Endothelial cell of coronary artery (primary cell): ENCODE data around the gene TRIM58. TPM values are rescaled to one million over a fixed set of nuclear protein-coding genes. Genes with fewer than 3 reads are reported as not detected.

ENCODE experiments used
- total RNA-seq: library from RNA; depleted of rRNA; stranded (reverse); fragments of >200 nt; gene quantifications from 2 replicates; pipeline ENCODE4 v1.2.3, GENCODE V29; 2014

TRIM58 gene
- under 0.01 and 0.09 TPM in 2 replicates for total RNA-seq

GRCh38 chr1:247857069-247857984 lies at the start of gene TRIM58:
Gene TRIM58 (plus strand): TSS chr1:247857187. CDS start chr1:247857247, 60 bp downstream.

GRCh38 chr1:247824023-247824422 lies 33.0 kb upstream of the TRIM58 start, which contains the start of gene OR14A16:
Gene OR14A16 (minus strand): TSS chr1:247824119. CDS start chr1:247815729, 8,390 bp downstream.

GRCh38 chr1:247841796-247842195 lies 15.2 kb upstream of the TRIM58 start, which contains the start of gene OR11L1:
Gene OR11L1 (minus strand): TSS chr1:247841896. CDS start chr1:247841896, 0 bp downstream.

GRCh38 chr1:247895163-247895637 lies 38.2 kb downstream of the TRIM58 start, which contains the start of gene OR2W3:
Gene OR2W3 (plus strand): TSS chr1:247895587. CDS start chr1:247895587, 0 bp downstream.

GRCh38 chr1:247919952-247920351 lies 63.0 kb downstream of the TRIM58 start, which contains the start of gene OR2T8:
Gene OR2T8 (plus strand): TSS chr1:247920252. CDS start chr1:247921018, 766 bp downstream.

DNA sequence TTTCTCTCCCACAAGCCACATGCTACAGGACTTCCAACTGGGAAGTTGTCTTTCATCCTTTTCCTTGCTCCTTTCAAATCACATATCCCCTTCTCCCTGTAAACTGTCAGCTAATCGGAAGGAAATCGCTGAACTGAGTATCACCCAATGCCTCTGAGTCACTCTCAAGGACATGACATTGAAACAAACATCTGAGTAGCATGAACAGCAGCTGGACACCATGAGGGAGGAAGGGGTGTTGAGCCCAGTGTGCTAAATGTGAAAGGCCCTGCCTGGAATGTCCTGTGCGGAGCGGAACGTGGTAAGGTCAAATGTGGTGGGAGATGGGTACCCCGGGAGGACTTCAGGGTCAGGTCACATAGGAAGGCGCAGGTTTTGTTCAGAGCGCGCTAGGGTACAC lies 67.9 kb downstream of the TRIM58 start, which contains the start of gene OR2AJ1:
TSS of gene OR2AJ1 (plus strand) at position 22 of the 400 bp plus-strand sequence. CDS start 8,880 bp downstream, outside the sequence.

Other genes with a start within 250 kb of the TRIM58 start
- gene OR13G1, start 177.4 kb upstream of the TRIM58 start, total RNA-seq = not detected in 2 replicates
- gene OR6F1, start 140.5 kb upstream of the TRIM58 start, total RNA-seq = not detected in 2 replicates
- gene OR14K1, start 118.6 kb upstream of the TRIM58 start, total RNA-seq = not detected in 2 replicates
- gene OR14A2, start 109.0 kb upstream of the TRIM58 start, total RNA-seq = not detected in 2 replicates
- gene OR1C1, start 96.6 kb upstream of the TRIM58 start, total RNA-seq = not detected in 2 replicates
- gene OR14A16, start 33.1 kb upstream of the TRIM58 start, total RNA-seq = not detected in 2 replicates
- not detected in 2 replicates for gene OR11L1, start 15.3 kb upstream of the TRIM58 start, total RNA-seq
- gene OR2W3, start 38.4 kb downstream of the TRIM58 start, total RNA-seq = not detected in 2 replicates
- gene OR2T8, start 63.1 kb downstream of the TRIM58 start, total RNA-seq = not detected in 2 replicates
- gene OR2AJ1, start 67.7 kb downstream of the TRIM58 start, total RNA-seq = not detected in 2 replicates
- not detected in 2 replicates for gene OR2L8, start 91.7 kb downstream of the TRIM58 start, total RNA-seq
- gene OR2AK2, start 108.0 kb downstream of the TRIM58 start, total RNA-seq = not detected in 2 replicates
- not detected in 2 replicates for gene OR2L5, start 156.5 kb downstream of the TRIM58 start, total RNA-seq
- not detected in 2 replicates for gene OR2L2, start 172.9 kb downstream of the TRIM58 start, total RNA-seq
- not detected in 2 replicates for gene OR2L3, start 189.6 kb downstream of the TRIM58 start, total RNA-seq
- not detected in 2 replicates for gene OR2L13, start 238.0 kb downstream of the TRIM58 start, total RNA-seq